GM23338 (cell line): ENCODE data around the gene AK3. TPM values are rescaled to one million over a fixed set of nuclear protein-coding genes. Genes with fewer than 3 reads are reported as not detected.

Experiments
- ATAC-seq: fragments of 200-7000 bp; cut with Tn5 transposase; 3 replicates; pipeline ENCODE4 v1.9.1; 2020
- DNase-seq: peaks from one replicate; pipeline ENCODE4 v3.0.0-alpha.2; 2015; ENCODE audit warnings: low spot score
- H2AFZ ChIP-seq: fragments of 200-600 bp; sonication (generic); 2 replicates; pipeline ENCODE4 v1.8.0; 2016; ENCODE audit warnings: antibody characterized with exemption, mild to moderate bottlenecking, moderate library complexity
- H3F3A ChIP-seq: fragments of 200-600 bp; sonication (generic); replicated peaks from 2 replicates; pipeline ENCODE4 v1.8.0; 2017; ENCODE audit warnings: antibody characterized with exemption, mixed run types, low read depth
- H3K27ac ChIP-seq: fragments of 200-600 bp; sonication (generic); 2 replicates; pipeline ENCODE4 v1.6.1; 2016; ENCODE audit warnings: low read depth
- H3K27me3 ChIP-seq: fragments of 200-600 bp; sonication (generic); 2 replicates; pipeline ENCODE4 v1.8.0; 2016; ENCODE audit warnings: mild to moderate bottlenecking, mixed run types, moderate library complexity; ENCODE audit not compliant: insufficient read depth
- H3K36me3 ChIP-seq: fragments of 200-600 bp; sonication (generic); 2 replicates; pipeline ENCODE4 v1.8.0; 2016; ENCODE audit warnings: mild to moderate bottlenecking; ENCODE audit not compliant: insufficient read depth
- H3K4me1 ChIP-seq: fragments of 200-600 bp; sonication (generic); 2 replicates; pipeline ENCODE4 v1.8.0; 2016; ENCODE audit warnings: mild to moderate bottlenecking, moderate library complexity; ENCODE audit not compliant: insufficient read depth
- H3K4me2 ChIP-seq: fragments of 200-600 bp; sonication (generic); 2 replicates; pipeline ENCODE4 v1.7.1; 2017; ENCODE audit warnings: mixed run types
- H3K4me3 ChIP-seq: fragments of 200-600 bp; sonication (generic); 2 replicates; pipeline ENCODE4 v1.6.1; 2016; ENCODE audit warnings: mixed run types
- H3K79me2 ChIP-seq: fragments of 200-600 bp; sonication (generic); replicated peaks from 2 replicates; pipeline ENCODE4 v1.8.0; 2017; ENCODE audit warnings: mild to moderate bottlenecking; ENCODE audit not compliant: insufficient read depth
- H3K9me2 ChIP-seq: fragments of 200-600 bp; sonication (generic); 2 replicates; pipeline ENCODE4 v1.8.0; 2017; ENCODE audit not compliant: insufficient read depth
- H4K20me1 ChIP-seq: fragments of 200-600 bp; sonication (generic); replicated peaks from 2 replicates; pipeline ENCODE4 v1.8.0; 2017; ENCODE audit warnings: mild to moderate bottlenecking; ENCODE audit not compliant: insufficient read depth
- H3K27ac Mint-ChIP-seq: 2 replicates; pipeline ENCODE4 v1.8.0; 2020; ENCODE audit warnings: inconsistent platforms, mild to moderate bottlenecking, moderate library complexity, mixed read lengths
- H3K27me3 Mint-ChIP-seq: 3 replicates; pipeline ENCODE4 v1.8.0; 2022; ENCODE audit warnings: low read depth, mild to moderate bottlenecking, moderate library complexity, mixed read lengths, inconsistent platforms; ENCODE audit not compliant: insufficient read depth, poor library complexity
- H3K36me3 Mint-ChIP-seq: 3 replicates; pipeline ENCODE4 v1.8.0; 2021; ENCODE audit warnings: low read depth, mild to moderate bottlenecking, inconsistent platforms, moderate library complexity, mixed read lengths
- H3K4me1 Mint-ChIP-seq: 3 replicates; pipeline ENCODE4 v1.8.0; 2020; ENCODE audit warnings: mild to moderate bottlenecking, inconsistent platforms, mixed read lengths
- H3K4me3 Mint-ChIP-seq: 3 replicates; pipeline ENCODE4 v1.8.0; 2021; ENCODE audit warnings: moderate library complexity, mild to moderate bottlenecking, inconsistent platforms, mixed read lengths
- H3K9me3 Mint-ChIP-seq: 3 replicates; pipeline ENCODE4 v1.8.0; 2020; ENCODE audit warnings: moderate library complexity, mild to moderate bottlenecking, inconsistent platforms, mixed read lengths
- POLR2AphosphoS5 ChIP-seq: IDR thresholded peaks from 2 replicates; pipeline ENCODE4 v1.6.1; 2016; ENCODE audit warnings: antibody characterized with exemption, low read depth
- ZNF331 ChIP-seq: fragments of 250-450 bp; sonication (Bioruptor Pico); IDR thresholded peaks from 2 replicates; pipeline ENCODE4 v1.5.0; 2020; ENCODE audit warnings: low read depth, mild to moderate bottlenecking, moderate library complexity
- polyA plus RNA-seq: library from polyadenylated mRNA; unstranded; fragments of >200 nt; fragmentation: Nextera tagmentation; extraction: Ambion mirVana; gene quantifications from 2 replicates; pipeline ENCODE4 v1.2.1, GENCODE V29; 2016
- total RNA-seq: library from RNA; depleted of rRNA; stranded (reverse); fragments of >200 nt; shearing (Covaris generic); gene quantifications from 2 replicates; pipeline ENCODE4 v1.2.3, GENCODE V29; 2014
- TF ChIP-seq, protein P1 (sequence below): IDR thresholded peaks from one replicate; pipeline ENCODE4 v1.6.1; 2018; ENCODE audit warnings: antibody characterized with exemption; ENCODE audit not compliant: unreplicated experiment
- TF ChIP-seq, protein P2 (sequence below), 2 experiments: fragments of 200-600 bp in 1 of 2; sonication (generic) in 1 of 2; conservative IDR thresholded peaks; 2 replicates each; pipeline versions ENCODE4 v1.5.1 to v1.6.1; 2016 to 2017; ENCODE audit warnings: antibody characterized with exemption in 2 of 2, low read depth in 2 of 2, mild to moderate bottlenecking in 2 of 2, moderate library complexity in 1 of 2
- TF ChIP-seq, protein P3 (sequence below): fragments of 250-450 bp; sonication (Bioruptor Pico); IDR thresholded peaks from 2 replicates; pipeline ENCODE4 v1.5.0; 2020; ENCODE audit warnings: mild to moderate bottlenecking, moderate library complexity

Gene AK3
- total and polyA plus RNA-seq, 2 experiments from 2014 or later = 30.1 to 40.2 TPM

DNA sequence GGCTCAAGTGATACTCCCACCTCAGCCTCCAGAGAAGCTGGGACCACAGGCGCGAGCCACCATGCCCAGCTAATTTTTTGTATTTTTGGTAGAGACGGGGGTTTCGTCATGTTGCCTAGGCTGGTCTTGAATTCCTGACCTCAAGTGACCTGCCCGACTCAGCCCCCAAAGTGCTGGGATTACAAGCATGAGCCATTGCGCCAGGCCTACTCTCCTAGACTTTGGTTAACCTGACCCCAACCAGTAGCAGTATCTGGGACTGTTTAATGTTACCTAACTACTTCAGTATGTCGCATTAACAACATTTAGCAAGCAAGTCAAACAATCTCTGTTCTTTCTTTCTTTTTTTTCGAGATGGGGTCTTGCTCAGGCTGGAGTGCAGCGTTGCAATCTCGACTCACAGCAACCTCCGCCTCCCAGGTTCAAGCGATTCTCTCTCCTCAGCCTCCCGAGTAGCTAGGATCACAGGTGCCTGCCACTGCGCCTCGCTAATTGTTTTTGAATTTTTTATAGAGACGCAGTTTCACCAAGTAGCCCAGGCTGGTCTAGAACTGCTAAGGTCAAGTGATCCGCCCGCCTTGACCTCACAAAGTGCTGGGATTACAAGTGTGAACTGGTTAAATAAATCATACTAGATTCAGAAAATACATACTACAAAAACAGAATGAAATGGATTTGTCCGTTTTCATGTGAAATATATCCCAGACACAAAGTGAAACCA, 2.0 kb downstream of the AK3 start:
- DNase-seq = no peak
- Mint-ChIP-seq H3K27ac (no peak overlapping the region), H3K9me3 (no peaks in the 10 kb centered on the region; the same call in 2 of the 3 replicates), H3K27me3 (peaks cover 13% of the 10 kb centered on the region), H3K4me1 (peaks cover 32% of the 10 kb centered on the region), H3K4me3 (peak overlapping the region; percentile 84), H3K36me3 (no peaks in the 10 kb centered on the region; the same call in 2 of the 3 replicates)
- Histone ChIP-seq H3K79me2 (peaks cover 54% of the 10 kb centered on the region), H3K4me3 (peak overlapping the region; percentile 64), H3K36me3 (peaks cover 3% of the 10 kb centered on the region; the same call in 1 of the 2 replicates), H3K27me3 (no peaks in the 10 kb centered on the region), H3K27ac (no peak overlapping the region), H3F3A (no peaks in the 10 kb centered on the region; the same call in 1 of the 2 replicates), H3K9me2 (no peaks in the 10 kb centered on the region), H3K4me1 (peaks cover 35% of the 10 kb centered on the region), H4K20me1 (peaks cover 11% of the 10 kb centered on the region), H3K4me2 (peak overlapping the region; percentile 83), H2AFZ (no peak overlapping the region)
- TF ChIP-seq, protein P1, sequence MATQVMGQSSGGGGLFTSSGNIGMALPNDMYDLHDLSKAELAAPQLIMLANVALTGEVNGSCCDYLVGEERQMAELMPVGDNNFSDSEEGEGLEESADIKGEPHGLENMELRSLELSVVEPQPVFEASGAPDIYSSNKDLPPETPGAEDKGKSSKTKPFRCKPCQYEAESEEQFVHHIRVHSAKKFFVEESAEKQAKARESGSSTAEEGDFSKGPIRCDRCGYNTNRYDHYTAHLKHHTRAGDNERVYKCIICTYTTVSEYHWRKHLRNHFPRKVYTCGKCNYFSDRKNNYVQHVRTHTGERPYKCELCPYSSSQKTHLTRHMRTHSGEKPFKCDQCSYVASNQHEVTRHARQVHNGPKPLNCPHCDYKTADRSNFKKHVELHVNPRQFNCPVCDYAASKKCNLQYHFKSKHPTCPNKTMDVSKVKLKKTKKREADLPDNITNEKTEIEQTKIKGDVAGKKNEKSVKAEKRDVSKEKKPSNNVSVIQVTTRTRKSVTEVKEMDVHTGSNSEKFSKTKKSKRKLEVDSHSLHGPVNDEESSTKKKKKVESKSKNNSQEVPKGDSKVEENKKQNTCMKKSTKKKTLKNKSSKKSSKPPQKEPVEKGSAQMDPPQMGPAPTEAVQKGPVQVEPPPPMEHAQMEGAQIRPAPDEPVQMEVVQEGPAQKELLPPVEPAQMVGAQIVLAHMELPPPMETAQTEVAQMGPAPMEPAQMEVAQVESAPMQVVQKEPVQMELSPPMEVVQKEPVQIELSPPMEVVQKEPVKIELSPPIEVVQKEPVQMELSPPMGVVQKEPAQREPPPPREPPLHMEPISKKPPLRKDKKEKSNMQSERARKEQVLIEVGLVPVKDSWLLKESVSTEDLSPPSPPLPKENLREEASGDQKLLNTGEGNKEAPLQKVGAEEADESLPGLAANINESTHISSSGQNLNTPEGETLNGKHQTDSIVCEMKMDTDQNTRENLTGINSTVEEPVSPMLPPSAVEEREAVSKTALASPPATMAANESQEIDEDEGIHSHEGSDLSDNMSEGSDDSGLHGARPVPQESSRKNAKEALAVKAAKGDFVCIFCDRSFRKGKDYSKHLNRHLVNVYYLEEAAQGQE = no peak
- TF ChIP-seq, protein P2, sequence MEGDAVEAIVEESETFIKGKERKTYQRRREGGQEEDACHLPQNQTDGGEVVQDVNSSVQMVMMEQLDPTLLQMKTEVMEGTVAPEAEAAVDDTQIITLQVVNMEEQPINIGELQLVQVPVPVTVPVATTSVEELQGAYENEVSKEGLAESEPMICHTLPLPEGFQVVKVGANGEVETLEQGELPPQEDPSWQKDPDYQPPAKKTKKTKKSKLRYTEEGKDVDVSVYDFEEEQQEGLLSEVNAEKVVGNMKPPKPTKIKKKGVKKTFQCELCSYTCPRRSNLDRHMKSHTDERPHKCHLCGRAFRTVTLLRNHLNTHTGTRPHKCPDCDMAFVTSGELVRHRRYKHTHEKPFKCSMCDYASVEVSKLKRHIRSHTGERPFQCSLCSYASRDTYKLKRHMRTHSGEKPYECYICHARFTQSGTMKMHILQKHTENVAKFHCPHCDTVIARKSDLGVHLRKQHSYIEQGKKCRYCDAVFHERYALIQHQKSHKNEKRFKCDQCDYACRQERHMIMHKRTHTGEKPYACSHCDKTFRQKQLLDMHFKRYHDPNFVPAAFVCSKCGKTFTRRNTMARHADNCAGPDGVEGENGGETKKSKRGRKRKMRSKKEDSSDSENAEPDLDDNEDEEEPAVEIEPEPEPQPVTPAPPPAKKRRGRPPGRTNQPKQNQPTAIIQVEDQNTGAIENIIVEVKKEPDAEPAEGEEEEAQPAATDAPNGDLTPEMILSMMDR (conservative IDR thresholded peaks at IDR 0.05; ENCODE audit: low read depth in 2 of 2) = no peak
- TF ChIP-seq, protein P3, sequence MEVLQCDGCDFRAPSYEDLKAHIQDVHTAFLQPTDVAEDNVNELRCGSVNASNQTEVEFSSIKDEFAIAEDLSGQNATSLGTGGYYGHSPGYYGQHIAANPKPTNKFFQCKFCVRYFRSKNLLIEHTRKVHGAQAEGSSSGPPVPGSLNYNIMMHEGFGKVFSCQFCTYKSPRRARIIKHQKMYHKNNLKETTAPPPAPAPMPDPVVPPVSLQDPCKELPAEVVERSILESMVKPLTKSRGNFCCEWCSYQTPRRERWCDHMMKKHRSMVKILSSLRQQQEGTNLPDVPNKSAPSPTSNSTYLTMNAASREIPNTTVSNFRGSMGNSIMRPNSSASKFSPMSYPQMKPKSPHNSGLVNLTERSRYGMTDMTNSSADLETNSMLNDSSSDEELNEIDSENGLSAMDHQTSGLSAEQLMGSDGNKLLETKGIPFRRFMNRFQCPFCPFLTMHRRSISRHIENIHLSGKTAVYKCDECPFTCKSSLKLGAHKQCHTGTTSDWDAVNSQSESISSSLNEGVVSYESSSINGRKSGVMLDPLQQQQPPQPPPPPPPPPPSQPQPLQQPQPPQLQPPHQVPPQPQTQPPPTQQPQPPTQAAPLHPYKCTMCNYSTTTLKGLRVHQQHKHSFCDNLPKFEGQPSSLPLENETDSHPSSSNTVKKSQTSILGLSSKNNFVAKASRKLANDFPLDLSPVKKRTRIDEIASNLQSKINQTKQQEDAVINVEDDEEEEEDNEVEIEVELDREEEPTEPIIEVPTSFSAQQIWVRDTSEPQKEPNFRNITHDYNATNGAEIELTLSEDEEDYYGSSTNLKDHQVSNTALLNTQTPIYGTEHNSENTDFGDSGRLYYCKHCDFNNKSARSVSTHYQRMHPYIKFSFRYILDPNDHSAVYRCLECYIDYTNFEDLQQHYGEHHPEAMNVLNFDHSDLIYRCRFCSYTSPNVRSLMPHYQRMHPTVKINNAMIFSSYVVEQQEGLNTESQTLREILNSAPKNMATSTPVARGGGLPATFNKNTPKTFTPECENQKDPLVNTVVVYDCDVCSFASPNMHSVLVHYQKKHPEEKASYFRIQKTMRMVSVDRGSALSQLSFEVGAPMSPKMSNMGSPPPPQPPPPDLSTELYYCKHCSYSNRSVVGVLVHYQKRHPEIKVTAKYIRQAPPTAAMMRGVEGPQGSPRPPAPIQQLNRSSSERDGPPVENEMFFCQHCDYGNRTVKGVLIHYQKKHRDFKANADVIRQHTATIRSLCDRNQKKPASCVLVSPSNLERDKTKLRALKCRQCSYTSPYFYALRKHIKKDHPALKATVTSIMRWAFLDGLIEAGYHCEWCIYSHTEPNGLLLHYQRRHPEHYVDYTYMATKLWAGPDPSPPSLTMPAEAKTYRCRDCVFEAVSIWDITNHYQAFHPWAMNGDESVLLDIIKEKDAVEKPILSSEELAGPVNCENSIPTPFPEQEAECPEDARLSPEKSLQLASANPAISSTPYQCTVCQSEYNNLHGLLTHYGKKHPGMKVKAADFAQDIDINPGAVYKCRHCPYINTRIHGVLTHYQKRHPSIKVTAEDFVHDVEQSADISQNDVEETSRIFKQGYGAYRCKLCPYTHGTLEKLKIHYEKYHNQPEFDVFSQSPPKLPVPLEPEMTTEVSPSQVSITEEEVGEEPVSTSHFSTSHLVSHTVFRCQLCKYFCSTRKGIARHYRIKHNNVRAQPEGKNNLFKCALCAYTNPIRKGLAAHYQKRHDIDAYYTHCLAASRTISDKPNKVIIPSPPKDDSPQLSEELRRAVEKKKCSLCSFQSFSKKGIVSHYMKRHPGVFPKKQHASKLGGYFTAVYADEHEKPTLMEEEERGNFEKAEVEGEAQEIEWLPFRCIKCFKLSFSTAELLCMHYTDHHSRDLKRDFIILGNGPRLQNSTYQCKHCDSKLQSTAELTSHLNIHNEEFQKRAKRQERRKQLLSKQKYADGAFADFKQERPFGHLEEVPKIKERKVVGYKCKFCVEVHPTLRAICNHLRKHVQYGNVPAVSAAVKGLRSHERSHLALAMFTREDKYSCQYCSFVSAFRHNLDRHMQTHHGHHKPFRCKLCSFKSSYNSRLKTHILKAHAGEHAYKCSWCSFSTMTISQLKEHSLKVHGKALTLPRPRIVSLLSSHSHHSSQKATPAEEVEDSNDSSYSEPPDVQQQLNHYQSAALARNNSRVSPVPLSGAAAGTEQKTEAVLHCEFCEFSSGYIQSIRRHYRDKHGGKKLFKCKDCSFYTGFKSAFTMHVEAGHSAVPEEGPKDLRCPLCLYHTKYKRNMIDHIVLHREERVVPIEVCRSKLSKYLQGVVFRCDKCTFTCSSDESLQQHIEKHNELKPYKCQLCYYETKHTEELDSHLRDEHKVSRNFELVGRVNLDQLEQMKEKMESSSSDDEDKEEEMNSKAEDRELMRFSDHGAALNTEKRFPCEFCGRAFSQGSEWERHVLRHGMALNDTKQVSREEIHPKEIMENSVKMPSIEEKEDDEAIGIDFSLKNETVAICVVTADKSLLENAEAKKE (CRISPR knock-in tag) = no peak
- TF ChIP-seq POLR2AphosphoS5 (no peak), ZNF331 (CRISPR knock-in tag) (no peak)
- no peak for ATAC-seq
